Measurements from ENCODE around the gene CMPK1. TPM values are rescaled to one million over a fixed set of nuclear protein-coding genes. Genes with fewer than 3 reads are reported as not detected.

The CMPK1 gene
- polyA plus RNA-seq, 1 donor, result 74.6 TPM

DNA sequence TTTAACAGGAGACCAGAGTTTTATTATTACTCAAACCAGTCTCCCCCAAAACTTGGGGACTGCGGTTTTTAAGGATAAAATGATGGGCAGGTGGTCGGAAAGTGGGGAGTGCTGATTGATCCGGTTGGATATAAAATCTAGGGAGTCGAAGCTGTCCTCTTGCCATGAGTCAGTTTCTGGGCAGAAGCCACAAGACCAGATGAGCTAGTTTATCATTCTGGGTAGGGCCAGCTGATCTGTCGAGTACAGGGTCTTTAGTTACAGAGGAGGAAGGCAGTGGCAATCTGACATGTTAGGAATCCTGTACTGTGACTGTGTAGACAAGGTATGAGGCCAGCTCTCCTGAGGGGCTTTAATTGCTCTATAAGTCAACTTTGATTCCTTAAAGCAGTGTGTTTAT lies 59.6 kb downstream of the CMPK1 start:
- no peak for DNase-seq

DNA sequence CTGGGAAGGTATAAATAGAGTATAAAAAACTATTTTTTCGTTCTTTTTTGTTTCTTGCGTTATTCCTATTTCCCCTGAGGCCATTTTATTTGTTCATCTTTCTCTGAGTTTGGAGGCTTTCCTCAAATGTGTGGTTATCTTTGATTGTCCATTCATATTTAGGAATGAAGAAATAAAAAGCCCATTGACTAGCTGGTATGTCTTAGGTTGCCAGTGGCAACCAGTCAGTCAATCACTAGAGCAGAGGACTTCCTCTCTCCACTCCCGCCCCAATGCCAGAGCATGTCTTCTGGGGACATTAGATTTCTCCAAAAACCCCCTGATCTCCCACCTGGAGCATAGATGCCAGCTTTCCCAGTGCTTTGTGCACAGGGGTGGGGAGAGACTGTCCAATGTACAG lies 61.8 kb downstream of the CMPK1 start:
- no peak for DNase-seq

DNA sequence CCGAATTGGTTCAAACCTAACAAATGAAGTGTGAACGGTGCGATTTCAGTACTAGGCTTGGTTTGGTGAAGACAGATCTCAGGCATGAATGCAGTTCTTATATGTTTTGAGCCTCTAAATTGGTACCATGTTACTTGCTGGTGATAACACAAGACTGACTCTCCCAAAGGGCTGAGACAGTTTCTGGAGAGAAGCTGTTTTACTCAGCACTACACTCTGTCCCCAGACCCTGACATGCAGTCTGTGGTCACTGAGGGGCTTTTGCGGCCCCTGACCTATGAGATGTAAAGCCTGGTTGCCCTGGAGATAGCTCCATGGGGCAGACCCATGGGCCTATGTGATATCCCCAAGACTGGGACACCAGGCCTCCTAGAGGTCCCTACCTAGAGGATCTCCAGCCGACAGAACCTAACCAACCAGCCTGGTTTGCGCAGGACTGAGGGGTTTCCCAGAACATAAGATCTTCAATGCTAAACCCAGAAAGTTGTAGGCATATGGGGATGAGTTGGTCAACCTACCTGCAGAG lies 63.1 kb downstream of the CMPK1 start:
- no peak for DNase-seq

DNA sequence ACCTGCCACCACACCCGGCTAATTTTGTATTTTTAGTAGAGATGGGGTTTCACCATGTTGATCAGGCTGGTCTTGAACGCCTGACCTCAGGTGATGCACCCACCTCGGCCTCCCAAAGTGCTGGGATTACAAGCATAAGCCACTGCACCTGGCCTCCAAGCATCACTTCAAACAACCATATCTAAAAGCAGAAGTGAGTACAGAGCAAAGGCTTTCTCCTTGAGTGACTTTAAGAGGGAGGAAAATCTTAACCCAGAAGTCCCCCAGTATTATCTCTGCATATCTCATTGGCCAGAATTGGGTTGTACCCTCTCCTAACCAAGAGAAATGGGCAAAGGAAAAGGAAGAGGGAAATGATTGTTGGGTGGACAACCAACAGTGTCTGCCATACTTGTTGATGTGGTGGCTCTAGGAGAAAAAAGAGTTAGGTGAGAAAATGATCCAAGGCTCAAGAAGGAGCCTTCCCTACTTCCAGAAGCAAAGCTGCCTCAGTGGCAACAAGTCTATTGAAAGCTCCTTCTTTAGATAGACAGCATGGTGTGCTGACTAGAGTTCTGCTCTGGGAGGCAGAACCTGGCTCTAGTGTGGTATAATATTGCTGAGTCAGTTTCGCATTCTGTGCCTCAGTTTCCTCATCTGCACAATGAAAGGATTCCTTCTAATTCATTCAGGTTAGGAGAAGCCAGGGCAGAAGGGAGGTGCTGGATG lies 65.7 kb downstream of the CMPK1 start:
- no peak for DNase-seq

DNA sequence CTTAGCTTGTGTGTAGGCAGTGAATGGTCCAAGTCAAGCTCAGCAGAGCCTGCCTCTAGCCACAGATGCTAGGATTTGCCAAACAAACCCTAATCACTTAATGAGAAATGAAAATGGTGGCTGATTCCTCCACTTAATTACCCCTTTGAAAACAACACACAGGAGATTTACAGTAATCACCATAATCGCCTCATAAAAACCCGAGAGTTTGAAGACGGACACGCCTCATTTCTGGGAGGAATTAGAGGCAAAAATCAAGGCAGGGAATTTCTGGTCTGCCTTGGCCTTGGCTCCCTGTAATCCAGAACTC lies 66.2 kb downstream of the CMPK1 start:
- DNase-seq, result no peak

DNA sequence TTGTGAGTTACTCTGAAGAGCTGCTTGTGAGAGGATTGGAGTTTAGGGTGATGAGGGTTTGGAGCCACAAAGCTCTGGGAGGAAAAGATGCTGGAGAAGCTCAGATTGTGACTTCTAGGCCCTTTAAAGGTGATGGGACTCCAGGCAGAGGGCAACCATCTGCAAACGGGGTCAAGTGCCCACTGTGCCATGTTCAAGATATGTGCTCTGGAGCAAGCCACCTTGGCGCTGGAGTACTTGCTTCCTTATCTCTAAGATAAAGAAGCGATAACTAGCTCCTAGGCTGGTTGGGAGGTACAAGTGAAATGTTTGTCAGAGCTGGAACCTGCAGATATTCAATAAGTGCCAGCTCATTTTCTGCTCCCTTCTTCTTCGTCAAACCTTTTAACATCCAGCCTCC lies 68.2 kb downstream of the CMPK1 start:
- DNase-seq, result no peak

DNA sequence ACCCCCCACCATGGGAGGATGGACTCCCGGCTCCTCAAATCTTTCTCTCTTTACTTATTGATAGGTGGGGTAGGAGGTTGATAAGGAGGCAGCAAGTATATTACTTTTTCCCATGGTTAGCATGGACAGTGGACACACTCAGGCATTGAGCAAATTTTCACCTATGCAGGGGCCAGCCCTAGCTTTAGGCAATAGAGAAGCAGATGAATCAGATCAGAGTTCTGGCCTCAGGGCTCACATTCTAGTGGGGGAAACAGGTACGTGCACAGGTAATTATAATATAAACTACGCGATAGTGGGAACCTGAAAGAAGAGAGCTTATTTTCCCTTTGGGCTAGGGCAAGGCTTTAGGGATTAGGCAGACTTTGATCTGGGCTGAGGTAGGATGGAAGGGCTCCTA lies 69.0 kb downstream of the CMPK1 start:
- no peak for DNase-seq

DNA sequence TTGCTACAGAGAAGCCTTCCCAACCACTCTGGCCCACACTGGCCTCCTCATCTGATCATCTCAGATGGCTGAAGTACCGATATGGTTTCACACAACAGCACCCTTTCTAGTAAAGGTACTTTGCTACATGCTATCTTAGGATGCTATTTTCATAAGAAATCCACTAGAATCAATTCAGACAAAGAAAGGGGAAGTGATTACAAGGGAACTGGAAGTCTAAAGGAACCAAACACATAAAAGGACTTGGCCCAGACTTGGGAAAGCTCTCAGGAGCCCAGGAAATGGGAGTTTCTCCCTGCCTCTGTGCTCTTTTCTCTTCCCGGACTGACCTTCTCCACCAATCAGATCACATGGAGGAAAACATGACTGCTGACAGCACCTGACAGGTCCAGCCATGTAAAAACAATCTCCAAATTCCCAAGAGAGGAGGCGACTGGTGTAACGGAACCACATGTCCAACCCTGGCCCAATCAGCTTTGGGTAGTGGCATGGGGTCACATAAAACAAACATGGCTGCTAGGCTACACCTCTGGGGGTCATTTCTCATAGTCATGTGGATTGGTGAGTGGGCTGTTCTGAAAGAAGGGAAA lies 69.8 kb downstream of the CMPK1 start:
- DNase-seq, result no peak

DNA sequence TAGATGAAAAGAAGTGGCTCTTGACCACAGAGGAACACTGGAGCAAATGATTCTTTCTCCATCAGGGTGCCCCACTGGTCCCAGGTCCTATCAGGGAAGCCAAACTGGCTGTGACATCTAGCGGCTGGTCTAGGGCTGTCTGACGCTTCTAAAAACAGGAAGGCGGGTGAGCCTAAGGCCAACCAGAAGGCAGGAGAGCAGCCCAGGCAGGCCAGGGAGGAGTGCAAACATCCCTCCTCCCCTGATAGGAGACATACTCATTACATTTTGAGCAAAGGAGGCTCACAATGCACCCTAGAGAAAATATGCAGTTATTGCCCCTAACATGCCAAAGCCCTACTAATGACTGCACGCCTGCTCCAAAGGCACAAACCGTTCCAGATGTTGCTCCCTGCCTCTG lies 72.1 kb downstream of the CMPK1 start:
- DNase-seq, result no peak

DNA sequence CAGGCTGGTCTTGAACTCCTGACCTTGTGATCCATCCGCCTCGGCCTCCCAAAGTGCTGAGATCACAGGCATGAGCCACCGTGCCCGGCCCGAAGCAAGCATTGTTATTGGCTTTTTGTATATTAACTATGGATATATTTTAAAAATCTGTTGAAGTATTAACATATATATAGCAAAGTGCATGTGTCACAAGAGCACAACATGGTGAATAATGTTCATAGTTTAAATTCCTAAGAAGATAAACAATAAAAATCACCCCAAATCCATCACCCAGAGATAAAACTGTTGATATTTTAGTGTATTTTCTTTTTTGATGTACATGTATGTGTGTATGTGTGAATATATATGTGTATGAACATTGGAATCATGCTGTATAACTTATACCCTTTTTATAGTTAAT lies 73.4 kb downstream of the CMPK1 start:
- no peak for DNase-seq

DNA sequence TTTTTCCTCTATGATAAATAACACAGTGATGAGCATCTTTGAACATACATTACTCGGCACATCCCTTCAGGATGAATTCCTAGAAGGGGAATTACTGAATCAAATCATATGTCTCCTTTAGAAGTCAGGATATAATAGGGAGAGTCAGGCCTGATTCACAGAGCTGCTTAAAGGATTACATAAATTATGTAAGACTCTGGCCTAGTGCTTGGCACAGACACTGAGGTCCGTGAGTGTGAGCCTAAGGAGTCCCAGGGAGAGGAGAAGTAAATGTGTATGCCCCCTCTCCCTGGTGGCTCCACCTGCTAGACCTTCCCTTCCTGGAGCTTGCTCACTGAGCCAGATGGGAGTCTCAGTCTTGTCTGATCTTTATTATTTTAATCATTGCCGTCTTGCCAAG lies 73.9 kb downstream of the CMPK1 start:
- no peak for DNase-seq

DNA sequence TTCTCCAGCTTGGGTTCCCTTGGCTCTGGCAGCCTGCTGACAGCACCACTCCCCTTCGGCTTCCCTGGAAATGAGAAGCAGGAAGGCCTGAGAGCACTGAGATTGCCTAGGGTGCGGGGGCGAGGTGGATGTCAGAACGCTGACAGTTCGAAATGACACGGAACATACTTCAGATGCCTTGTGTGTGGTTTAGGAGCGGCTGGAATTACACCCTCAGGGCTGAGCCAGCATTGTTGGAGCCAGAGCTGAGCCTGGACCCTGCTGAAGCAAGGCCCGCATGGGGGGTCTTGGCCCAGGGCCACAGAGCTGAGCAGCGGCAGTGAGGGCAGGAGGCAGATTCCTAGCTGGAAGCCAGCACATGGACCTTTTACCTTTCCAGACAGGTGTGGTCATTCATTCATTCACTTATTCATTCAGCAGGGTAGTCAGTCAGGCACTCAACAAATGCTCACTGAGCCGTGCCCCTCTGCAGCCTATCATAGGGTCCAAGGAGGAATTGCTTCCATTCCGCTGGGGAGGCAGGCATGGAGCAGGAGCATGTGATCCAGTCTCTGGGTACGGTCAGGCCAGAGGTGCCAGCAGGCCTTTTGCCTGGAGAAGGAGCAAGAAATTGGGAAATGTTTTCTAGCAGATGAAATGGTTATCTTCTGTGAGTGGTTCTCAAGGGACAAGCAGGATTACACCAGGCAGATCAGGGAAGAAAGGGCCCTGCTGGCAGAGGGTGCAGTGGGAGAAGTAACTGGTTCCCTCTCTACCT lies 75.9 kb downstream of the CMPK1 start:
- DNase-seq, result peak; percentile 45

DNA sequence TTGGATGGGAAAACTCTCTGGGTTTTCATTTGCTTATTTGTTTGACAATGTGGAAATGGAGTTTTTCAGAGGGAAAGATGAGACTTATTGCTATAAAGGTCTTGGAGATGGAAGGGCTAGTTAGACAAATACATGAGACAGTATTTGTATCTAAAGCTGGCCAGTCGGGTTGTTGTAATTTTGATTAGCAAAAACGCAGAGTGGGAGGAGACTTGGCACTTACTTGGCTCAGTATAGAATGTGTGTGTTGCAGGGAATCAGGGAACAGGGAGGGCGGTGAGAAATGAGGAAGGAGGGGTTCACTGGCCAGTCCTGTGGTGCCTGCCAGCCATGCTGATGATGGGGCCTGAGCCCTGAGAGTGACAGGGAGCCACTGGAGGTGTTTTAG lies 76.5 kb downstream of the CMPK1 start:
- no peak for DNase-seq

DNA sequence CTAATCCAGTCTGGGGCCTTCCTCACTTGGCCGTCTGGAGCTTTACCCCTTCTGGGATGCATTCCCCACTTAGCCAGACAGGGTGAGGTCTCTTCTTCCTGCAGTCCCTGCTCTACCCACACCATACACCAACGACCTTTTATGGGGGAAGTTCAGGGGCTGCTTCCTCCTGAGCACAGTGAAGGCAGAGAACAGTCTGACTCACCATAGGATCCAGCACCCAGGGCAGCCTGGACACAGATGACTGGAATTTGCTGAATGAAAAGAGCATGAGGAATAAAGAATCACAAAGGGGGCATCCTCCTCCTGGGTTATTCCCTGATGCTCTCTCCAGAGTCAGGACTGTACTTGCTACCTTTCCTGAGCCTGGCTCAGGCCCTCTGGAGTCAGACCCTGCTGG lies 77.8 kb downstream of the CMPK1 start:
- DNase-seq, result no peak

DNA sequence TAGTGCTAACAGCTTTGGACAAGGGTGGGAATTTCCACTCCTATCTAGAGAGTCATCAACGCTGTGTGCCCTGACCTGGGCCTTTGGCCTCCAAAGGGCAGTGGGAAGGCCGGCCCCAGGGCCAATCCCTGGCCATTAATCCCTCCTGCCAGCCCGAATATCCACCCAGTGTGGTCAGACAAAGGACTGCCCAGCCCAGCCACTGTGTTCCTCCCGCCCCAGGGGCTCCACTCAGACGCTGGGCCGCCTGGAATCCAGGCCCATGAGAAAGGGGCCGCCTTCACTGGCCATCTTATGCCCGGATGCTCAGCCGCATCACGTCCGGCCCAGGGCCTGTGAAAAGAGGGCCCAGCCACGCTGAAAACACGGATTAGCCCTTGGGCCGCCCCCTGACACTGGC lies 78.8 kb downstream of the CMPK1 start:
- DNase-seq, result no peak

DNA sequence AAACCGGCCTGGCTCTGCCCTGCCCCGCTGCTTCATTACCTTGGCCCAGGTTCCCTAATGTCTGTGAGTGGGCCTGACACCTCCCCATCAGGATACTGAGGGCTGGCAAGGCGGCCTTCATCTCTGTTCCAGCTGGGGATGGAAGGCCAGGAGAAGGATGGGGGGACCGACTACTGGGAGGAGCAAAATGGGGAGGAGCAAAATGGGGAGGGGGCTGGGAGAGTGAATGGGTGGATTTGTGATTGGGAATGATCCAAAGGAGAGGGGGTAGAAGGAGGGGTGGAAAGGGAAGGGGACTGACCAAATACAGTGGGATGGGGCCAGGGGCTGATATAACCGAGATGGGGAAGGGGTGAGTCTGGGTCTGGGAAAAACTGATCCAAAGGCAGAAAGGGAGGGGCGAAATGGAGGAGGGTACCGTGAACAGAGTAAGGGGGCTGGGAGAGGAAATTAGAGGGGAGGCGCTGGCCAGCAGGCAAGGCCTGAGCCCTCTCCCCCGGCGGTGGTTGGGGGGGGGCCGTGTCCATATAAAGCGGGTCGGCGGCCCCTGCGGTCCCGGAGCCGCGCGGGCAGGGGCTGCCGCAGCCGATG lies 82.2 kb downstream of the CMPK1 start, which contains the start of gene FOXE3:
Gene FOXE3, plus strand, starts transcription at position 558 of the 591 bp plus-strand sequence. Its CDS starts 31 bp downstream, at position 589.
- no peak for DNase-seq

DNA sequence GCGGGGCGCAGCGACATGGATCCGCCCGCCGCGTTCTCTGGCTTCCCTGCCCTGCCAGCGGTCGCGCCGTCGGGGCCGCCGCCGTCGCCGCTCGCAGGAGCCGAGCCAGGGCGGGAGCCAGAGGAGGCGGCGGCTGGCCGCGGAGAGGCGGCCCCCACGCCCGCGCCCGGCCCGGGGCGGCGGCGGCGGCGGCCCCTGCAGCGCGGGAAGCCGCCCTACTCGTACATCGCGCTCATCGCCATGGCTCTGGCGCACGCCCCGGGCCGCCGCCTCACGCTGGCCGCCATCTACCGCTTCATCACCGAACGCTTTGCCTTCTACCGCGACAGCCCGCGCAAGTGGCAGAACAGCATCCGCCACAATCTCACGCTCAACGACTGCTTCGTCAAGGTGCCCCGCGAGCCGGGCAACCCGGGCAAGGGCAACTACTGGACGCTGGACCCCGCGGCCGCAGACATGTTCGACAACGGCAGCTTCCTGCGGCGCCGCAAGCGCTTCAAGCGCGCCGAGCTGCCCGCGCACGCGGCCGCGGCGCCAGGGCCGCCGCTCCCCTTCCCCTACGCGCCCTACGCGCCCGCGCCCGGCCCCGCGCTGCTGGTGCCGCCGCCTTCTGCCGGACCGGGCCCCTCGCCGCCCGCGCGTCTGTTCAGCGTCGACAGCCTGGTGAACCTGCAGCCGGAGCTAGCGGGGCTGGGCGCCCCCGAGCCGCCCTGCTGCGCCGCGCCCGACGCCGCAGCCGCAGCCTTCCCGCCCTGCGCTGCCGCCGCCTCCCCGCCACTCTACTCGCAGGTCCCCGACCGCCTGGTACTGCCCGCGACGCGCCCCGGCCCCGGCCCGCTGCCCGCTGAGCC lies 83.0 kb downstream of the CMPK1 start:
- peak; percentile 13 for DNase-seq

DNA sequence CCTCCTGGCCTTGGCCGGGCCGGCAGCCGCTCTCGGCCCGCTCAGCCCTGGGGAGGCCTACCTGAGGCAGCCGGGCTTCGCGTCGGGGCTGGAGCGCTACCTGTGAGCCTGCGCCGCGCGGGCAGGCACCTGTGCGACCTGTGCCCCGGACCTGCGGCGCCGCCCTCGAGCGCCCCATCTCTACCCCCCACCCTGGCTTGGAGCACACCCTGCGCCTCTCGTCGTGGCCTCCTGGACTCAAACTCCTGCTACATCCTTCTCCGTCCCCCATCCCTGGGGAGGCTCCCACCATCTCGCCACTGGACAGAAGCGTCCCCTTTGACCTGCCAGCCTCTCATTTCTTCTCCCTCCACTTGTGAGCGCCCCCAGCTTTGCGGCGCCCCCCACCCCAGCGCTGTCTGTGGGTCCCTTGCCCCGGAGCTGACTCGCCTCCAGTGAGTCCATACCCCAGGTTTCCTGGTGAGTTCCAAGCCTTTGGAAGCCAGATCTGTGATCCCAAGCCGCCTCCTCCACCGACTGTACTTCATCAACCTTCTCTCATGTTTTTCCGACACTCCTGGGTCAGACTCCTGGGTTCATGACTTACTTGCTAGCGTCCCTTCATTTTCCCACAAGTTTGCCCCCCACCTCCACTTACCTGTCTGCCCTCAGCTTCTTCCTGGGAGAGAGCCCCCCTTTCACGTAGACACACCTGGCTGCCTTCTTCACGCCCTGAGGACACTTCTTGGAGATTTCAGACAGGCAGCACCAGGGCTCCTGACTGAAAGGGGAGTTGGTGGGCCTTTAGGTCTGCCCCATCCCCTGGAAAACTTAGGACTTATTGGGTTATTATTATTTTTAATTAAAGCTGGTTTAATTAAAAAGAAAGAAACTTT lies 83.8 kb downstream of the CMPK1 start:
- DNase-seq, result no peak

DNA sequence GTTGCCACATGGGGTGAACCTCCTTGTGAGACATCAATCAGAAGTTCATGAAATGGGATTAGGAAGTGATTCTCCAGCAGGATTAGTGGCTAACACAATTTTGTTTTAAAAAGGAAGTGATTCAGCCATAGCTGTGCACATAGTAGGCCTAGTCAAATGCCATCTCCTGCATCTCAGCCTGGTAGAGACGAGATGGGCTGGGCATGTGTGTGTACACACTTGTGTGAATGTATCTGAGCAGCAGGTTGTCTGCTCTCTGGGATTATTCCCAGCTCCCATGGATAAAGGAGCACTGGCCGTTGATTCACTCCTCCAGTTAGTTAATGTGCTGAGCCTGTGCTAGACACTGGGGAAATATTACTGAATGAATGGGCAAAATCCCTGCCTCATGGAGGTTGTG lies 84.5 kb downstream of the CMPK1 start:
- DNase-seq, result no peak

DNA sequence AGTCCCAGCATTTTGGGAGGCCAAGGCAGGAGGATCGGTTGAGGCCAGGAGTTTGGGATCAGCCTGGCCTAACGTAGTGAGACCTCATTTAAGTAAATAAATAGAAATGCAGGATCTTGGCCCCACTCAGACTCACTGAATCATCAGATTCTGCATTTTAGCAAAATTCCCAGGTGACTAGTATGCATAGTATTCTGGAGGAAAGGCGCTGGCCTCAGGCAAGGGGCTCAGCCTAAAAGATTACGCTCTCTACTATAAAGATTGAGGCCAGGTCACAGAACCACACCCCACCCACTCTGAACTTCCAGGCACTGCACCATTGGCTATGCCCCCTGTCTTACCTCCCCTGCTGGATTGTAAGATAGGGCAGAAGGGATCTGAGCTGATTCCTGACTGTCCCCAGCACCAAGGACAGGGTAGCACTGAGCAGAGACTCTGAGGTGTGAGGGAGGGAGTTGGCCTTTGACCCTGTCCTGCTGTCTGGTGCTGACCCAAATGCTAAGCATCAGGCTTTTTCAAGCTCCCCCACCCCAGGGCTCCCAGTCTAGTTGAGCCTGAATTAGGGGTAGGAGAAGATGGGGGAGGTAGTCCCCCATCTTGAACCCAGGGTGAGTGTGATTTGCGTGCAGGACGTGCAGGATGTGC lies 85.2 kb downstream of the CMPK1 start:
- DNase-seq, result no peak

Data from left kidney (tissue), 2 donors.